ENCODE data around the gene PLCG2. TPM values are rescaled to one million over a fixed set of nuclear protein-coding genes. Genes with fewer than 3 reads are reported as not detected.

PLCG2 gene
- total and polyA plus RNA-seq, 2 experiments from 2014 or later = 0.39 TPM; not detected in 1

GRCh38 chr16:81899601-81900000, 120.5 kb downstream of the PLCG2 start:
- H2AFZ ChIP-seq = no peak overlapping the region
- H3K79me2 ChIP-seq (ENCODE audit: insufficient read depth) = no peaks in the 10 kb centered on the region
- H3K27me3 ChIP-seq (replicated peaks; ENCODE audit: insufficient read depth) = no peaks in the 10 kb centered on the region
- TF ChIP-seq EZH2 (IDR thresholded peaks at IDR 0.05; ENCODE audit: insufficient read depth, poor library complexity, severe bottlenecking) = no peak
- TF ChIP-seq EZH2phosphoT487 (IDR thresholded peaks at IDR 0.05; ENCODE audit: insufficient read depth, low read depth) = no peak
- no peaks in the 10 kb centered on the region for H3K4me1 ChIP-seq (ENCODE audit: insufficient read depth)
- no peaks in the 10 kb centered on the region for H3K9me3 ChIP-seq (ENCODE audit: low read depth)
- no peak overlapping the region for H3K9ac ChIP-seq
- no peaks in the 10 kb centered on the region for H3F3A ChIP-seq (ENCODE audit: insufficient read depth)
- no peaks in the 10 kb centered on the region for H4K20me1 ChIP-seq (ENCODE audit: insufficient read depth)
- no peaks in the 10 kb centered on the region for H3K36me3 ChIP-seq (ENCODE audit: low read depth)
- DNase-seq = no peak
- H3K4me2 ChIP-seq (ENCODE audit: unreplicated experiment) = no peak overlapping the region
- no peaks in the 10 kb centered on the region for H3K9me2 ChIP-seq (ENCODE audit: insufficient read depth)
- no peak overlapping the region for H3K4me3 ChIP-seq
- in situ Hi-C loops (cut with MboI) = no loop called here
- no peak overlapping the region for H3K27ac ChIP-seq
- WGBS, 2 experiments (ENCODE audit: low coverage in 1 of 2, low lambda C conversion rate in 2 of 2, missing lambda C conversion rate in 2 of 2) = 57 to 63% methylated on average over 6 of the region's 6 CpGs

GRCh38 chr16:81900014-81900413, 120.9 kb downstream of the PLCG2 start:
- Histone ChIP-seq H3K9me3 (ENCODE audit: low read depth) (no peaks in the 10 kb centered on the region), H3K79me2 (ENCODE audit: insufficient read depth) (no peaks in the 10 kb centered on the region), H3K9ac (no peak overlapping the region), H3K36me3 (ENCODE audit: low read depth) (no peaks in the 10 kb centered on the region), H2AFZ (no peak overlapping the region), H3K4me2 (ENCODE audit: unreplicated experiment) (no peak overlapping the region), H3K27ac (no peak overlapping the region), H3K9me2 (ENCODE audit: insufficient read depth) (no peaks in the 10 kb centered on the region), H4K20me1 (ENCODE audit: insufficient read depth) (no peaks in the 10 kb centered on the region), H3K4me1 (ENCODE audit: insufficient read depth) (no peaks in the 10 kb centered on the region), H3K4me3 (no peak overlapping the region), H3K27me3 (replicated peaks; ENCODE audit: insufficient read depth) (no peaks in the 10 kb centered on the region), H3F3A (ENCODE audit: insufficient read depth) (no peaks in the 10 kb centered on the region)
- TF ChIP-seq EZH2 (IDR thresholded peaks at IDR 0.05; ENCODE audit: insufficient read depth, poor library complexity, severe bottlenecking) = no peak
- no peak for TF ChIP-seq EZH2phosphoT487 (IDR thresholded peaks at IDR 0.05; ENCODE audit: insufficient read depth, low read depth)
- DNase-seq = no peak
- WGBS, 2 experiments (ENCODE audit: low coverage in 1 of 2, low lambda C conversion rate in 2 of 2, missing lambda C conversion rate in 2 of 2) = 57 to 64% methylated on average over 3 of the region's 3 CpGs
- in situ Hi-C loops (cut with MboI) = no loop called here

GRCh38 chr16:81900456-81900855, 121.4 kb downstream of the PLCG2 start:
- no peak overlapping the region for H3K9ac ChIP-seq
- no peak overlapping the region for H2AFZ ChIP-seq
- H3K27ac ChIP-seq = no peak overlapping the region
- H3K9me2 ChIP-seq (ENCODE audit: insufficient read depth) = no peaks in the 10 kb centered on the region
- H3K27me3 ChIP-seq (replicated peaks; ENCODE audit: insufficient read depth) = no peaks in the 10 kb centered on the region
- H3K79me2 ChIP-seq (ENCODE audit: insufficient read depth) = no peaks in the 10 kb centered on the region
- WGBS, 2 experiments (ENCODE audit: low coverage in 1 of 2, low lambda C conversion rate in 2 of 2, missing lambda C conversion rate in 2 of 2) = 74 to 81% methylated on average over 14 to 17 of the region's 17 CpGs
- H4K20me1 ChIP-seq (ENCODE audit: insufficient read depth) = no peaks in the 10 kb centered on the region
- no peaks in the 10 kb centered on the region for H3K4me1 ChIP-seq (ENCODE audit: insufficient read depth)
- H3K9me3 ChIP-seq (ENCODE audit: low read depth) = no peaks in the 10 kb centered on the region
- TF ChIP-seq EZH2phosphoT487 (IDR thresholded peaks at IDR 0.05; ENCODE audit: insufficient read depth, low read depth) (no peak), EZH2 (IDR thresholded peaks at IDR 0.05; ENCODE audit: insufficient read depth, poor library complexity, severe bottlenecking) (no peak)
- no peaks in the 10 kb centered on the region for H3K36me3 ChIP-seq (ENCODE audit: low read depth)
- H3K4me3 ChIP-seq = no peak overlapping the region
- H3F3A ChIP-seq (ENCODE audit: insufficient read depth) = no peaks in the 10 kb centered on the region
- in situ Hi-C loops (cut with MboI) = no loop called here
- DNase-seq = no peak
- no peak overlapping the region for H3K4me2 ChIP-seq (ENCODE audit: unreplicated experiment)

- H3K4me3 ChIP-seq = no peak overlapping the region
- H3K9me3 ChIP-seq (ENCODE audit: low read depth) = no peaks in the 10 kb centered on the region
- H3K9me2 ChIP-seq (ENCODE audit: insufficient read depth) = no peaks in the 10 kb centered on the region
- H3K4me2 ChIP-seq (ENCODE audit: unreplicated experiment) = no peak overlapping the region
- H3K27ac ChIP-seq = no peak overlapping the region
- in situ Hi-C loops (cut with MboI) = no loop called here
- H3K79me2 ChIP-seq (ENCODE audit: insufficient read depth) = no peaks in the 10 kb centered on the region
- H2AFZ ChIP-seq = no peak overlapping the region
- no peaks in the 10 kb centered on the region for H3K4me1 ChIP-seq (ENCODE audit: insufficient read depth)
- 23 to 25% methylated on average over 6 of the region's 6 CpGs for WGBS, 2 experiments (ENCODE audit: low coverage in 1 of 2, low lambda C conversion rate in 2 of 2, missing lambda C conversion rate in 2 of 2)
- TF ChIP-seq EZH2phosphoT487 (IDR thresholded peaks at IDR 0.05; ENCODE audit: insufficient read depth, low read depth) = no peak
- TF ChIP-seq EZH2 (IDR thresholded peaks at IDR 0.05; ENCODE audit: insufficient read depth, poor library complexity, severe bottlenecking) = no peak
- DNase-seq = peak; percentile 14
- no peak overlapping the region for H3K9ac ChIP-seq
- H3F3A ChIP-seq (ENCODE audit: insufficient read depth) = no peaks in the 10 kb centered on the region
- H4K20me1 ChIP-seq (ENCODE audit: insufficient read depth) = no peaks in the 10 kb centered on the region
- no peaks in the 10 kb centered on the region for H3K27me3 ChIP-seq (replicated peaks; ENCODE audit: insufficient read depth)
- H3K36me3 ChIP-seq (ENCODE audit: low read depth) = no peaks in the 10 kb centered on the region
Measured at GRCh38 chr16:81901484-81901883, 122.4 kb downstream of the PLCG2 start.

GRCh38 chr16:81902025-81902424, 122.9 kb downstream of the PLCG2 start:
- Histone ChIP-seq H2AFZ (no peak overlapping the region), H3K27me3 (replicated peaks; ENCODE audit: insufficient read depth) (no peaks in the 10 kb centered on the region), H3K4me2 (ENCODE audit: unreplicated experiment) (no peak overlapping the region), H3K4me1 (ENCODE audit: insufficient read depth) (no peaks in the 10 kb centered on the region), H3K79me2 (ENCODE audit: insufficient read depth) (no peaks in the 10 kb centered on the region), H3K9me2 (ENCODE audit: insufficient read depth) (no peaks in the 10 kb centered on the region), H3K9me3 (ENCODE audit: low read depth) (no peaks in the 10 kb centered on the region), H4K20me1 (ENCODE audit: insufficient read depth) (no peaks in the 10 kb centered on the region), H3K27ac (no peak overlapping the region), H3K36me3 (ENCODE audit: low read depth) (no peaks in the 10 kb centered on the region), H3K9ac (no peak overlapping the region), H3K4me3 (no peak overlapping the region), H3F3A (ENCODE audit: insufficient read depth) (no peaks in the 10 kb centered on the region)
- in situ Hi-C loops (cut with MboI) = no loop called here
- DNase-seq = no peak
- no peak for TF ChIP-seq EZH2 (IDR thresholded peaks at IDR 0.05; ENCODE audit: insufficient read depth, poor library complexity, severe bottlenecking)
- no peak for TF ChIP-seq EZH2phosphoT487 (IDR thresholded peaks at IDR 0.05; ENCODE audit: insufficient read depth, low read depth)
- WGBS, 2 experiments (ENCODE audit: low coverage in 1 of 2, low lambda C conversion rate in 2 of 2, missing lambda C conversion rate in 2 of 2) = 54 to 57% methylated on average over 9 of the region's 9 CpGs

All from GM23248 (cell line).